HepG2 (cell line): ENCODE data around the gene MIB2. TPM values are rescaled to one million over a fixed set of nuclear protein-coding genes. Genes with fewer than 3 reads are reported as not detected.

ENCODE experiments used
- ZBTB38 ChIP-seq: sonication (generic); formaldehyde crosslinking; IDR thresholded peaks from 2 replicates; pipeline ENCODE4 v1.5.1; 2020; ENCODE audit warnings: mild to moderate bottlenecking, missing genetic modification reagents
- ZBTB42 ChIP-seq: sonication (generic); formaldehyde crosslinking; IDR thresholded peaks from 2 replicates; pipeline ENCODE4 v1.5.0; 2020; ENCODE audit warnings: mild to moderate bottlenecking, missing genetic modification reagents
- ZMYM4 ChIP-seq: sonication (generic); formaldehyde crosslinking; IDR thresholded peaks from 2 replicates; pipeline ENCODE4 v1.8.1; 2023; ENCODE audit warnings: mild to moderate bottlenecking, missing genetic modification reagents
- ZNF543 ChIP-seq: sonication (generic); formaldehyde crosslinking; IDR thresholded peaks from 2 replicates; pipeline ENCODE4 v1.4.0; 2020; ENCODE audit warnings: mild to moderate bottlenecking, missing genetic modification reagents
- ZNF572 ChIP-seq: sonication (generic); formaldehyde crosslinking; IDR thresholded peaks from 2 replicates; pipeline ENCODE4 v1.5.1; 2020; ENCODE audit warnings: mild to moderate bottlenecking, missing genetic modification reagents
- ZNF652 ChIP-seq: IDR thresholded peaks from 2 replicates; pipeline ENCODE4 v1.6.1; 2016; ENCODE audit warnings: low read depth, borderline replicate concordance
- polyA plus RNA-seq, 8 experiments: library from polyadenylated mRNA; depleted of rRNA in 3 of 8; stranded (reverse) in 7 of 8; unstranded in 1 of 8; fragments of >200 nt; fragmentation: Illumina TruSeq in 4 of 8; extraction: Trizol in 4 of 8; gene quantifications; 2 replicates each; pipeline versions ENCODE4 v1.2.1 to v1.2.3, GENCODE V29; 2011 to 2016; ENCODE audit warnings: low read depth in 4 of 8, missing spikeins in 1 of 8, mixed read lengths in 1 of 8; ENCODE audit not compliant: insufficient read depth in 1 of 8
- total RNA-seq, 5 experiments: library from RNA; depleted of rRNA; stranded (reverse); fragments of >200 nt; fragmentation: Illumina TruSeq; extraction: Trizol; gene quantifications; 2 replicates each; pipeline ENCODE4 v1.2.3, GENCODE V29; 2016; ENCODE audit warnings: low read depth in 1 of 5
- TF ChIP-seq, protein P1 (sequence below): sonication (generic); formaldehyde crosslinking; conservative IDR thresholded peaks from 2 replicates; pipeline ENCODE4 v1.4.0; 2020; ENCODE audit warnings: missing genetic modification reagents
- TF ChIP-seq, protein P2 (sequence below): sonication (generic); formaldehyde crosslinking; IDR thresholded peaks from 2 replicates; pipeline ENCODE4 v1.5.1; 2020; ENCODE audit warnings: mild to moderate bottlenecking, missing genetic modification reagents, moderate library complexity
- TF ChIP-seq, protein P3 (sequence below): sonication (generic); formaldehyde crosslinking; IDR thresholded peaks from 2 replicates; pipeline ENCODE4 v1.4.0; 2020; ENCODE audit warnings: missing genetic modification reagents, borderline replicate concordance
- TF ChIP-seq, protein P4 (sequence below), 2 experiments: sonication (generic) in 1 of 2; formaldehyde crosslinking in 1 of 2; IDR thresholded peaks; 2 replicates each; pipeline versions ENCODE4 v1.6.1 to v1.9.0; 2014 to 2022; ENCODE audit warnings: antibody characterized with exemption in 1 of 2, borderline replicate concordance in 1 of 2, inconsistent platforms in 1 of 2, low read depth in 1 of 2, missing genetic modification reagents in 1 of 2

The MIB2 gene
- total and polyA plus RNA-seq, 2 of the 13 experiments (the other 11 are each of a cell fraction or from before 2014, with no cell fraction given): 19.9 to 30.4 TPM

DNA sequence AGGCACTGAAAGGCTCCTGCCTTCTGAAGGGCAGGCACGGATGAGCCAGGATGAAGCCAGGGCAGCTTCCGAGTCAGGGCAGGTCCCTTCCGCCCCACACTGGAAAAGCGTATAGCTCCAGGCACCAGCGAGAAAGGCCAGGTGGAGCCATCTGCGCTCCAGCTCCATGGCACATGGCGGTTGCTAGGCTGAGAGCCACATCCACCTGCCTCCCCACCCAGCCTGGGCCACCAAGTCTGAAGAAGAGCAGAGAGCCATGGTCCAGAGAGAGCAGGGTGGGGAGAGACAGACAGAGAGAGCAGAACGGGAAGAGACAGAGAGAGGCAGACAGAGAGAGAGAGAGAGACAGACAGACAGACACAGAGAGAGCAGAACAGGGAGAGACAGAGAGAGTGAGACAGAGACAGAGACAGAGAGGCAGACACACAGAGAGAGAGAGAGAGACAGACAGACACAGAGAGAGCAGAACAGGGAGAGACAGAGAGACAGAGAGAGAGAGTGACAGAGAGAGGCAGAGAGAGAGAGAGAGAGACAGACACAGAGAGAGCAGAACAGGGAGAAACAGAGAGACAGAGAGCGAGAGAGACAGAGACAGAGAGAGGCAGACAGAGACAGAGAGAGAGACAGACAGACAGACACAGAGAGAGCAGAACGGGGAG lies 20.6 kb upstream of the MIB2 start (continued):
- TF ChIP-seq, protein P1, sequence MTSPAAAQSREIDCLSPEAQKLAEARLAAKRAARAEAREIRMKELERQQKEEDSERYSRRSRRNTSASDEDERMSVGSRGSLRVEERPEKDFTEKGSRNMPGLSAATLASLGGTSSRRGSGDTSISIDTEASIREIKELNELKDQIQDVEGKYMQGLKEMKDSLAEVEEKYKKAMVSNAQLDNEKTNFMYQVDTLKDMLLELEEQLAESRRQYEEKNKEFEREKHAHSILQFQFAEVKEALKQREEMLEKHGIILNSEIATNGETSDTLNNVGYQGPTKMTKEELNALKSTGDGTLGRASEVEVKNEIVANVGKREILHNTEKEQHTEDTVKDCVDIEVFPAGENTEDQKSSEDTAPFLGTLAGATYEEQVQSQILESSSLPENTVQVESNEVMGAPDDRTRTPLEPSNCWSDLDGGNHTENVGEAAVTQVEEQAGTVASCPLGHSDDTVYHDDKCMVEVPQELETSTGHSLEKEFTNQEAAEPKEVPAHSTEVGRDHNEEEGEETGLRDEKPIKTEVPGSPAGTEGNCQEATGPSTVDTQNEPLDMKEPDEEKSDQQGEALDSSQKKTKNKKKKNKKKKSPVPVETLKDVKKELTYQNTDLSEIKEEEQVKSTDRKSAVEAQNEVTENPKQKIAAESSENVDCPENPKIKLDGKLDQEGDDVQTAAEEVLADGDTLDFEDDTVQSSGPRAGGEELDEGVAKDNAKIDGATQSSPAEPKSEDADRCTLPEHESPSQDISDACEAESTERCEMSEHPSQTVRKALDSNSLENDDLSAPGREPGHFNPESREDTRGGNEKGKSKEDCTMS (CRISPR knock-in tag): no peak
- TF ChIP-seq, protein P2, sequence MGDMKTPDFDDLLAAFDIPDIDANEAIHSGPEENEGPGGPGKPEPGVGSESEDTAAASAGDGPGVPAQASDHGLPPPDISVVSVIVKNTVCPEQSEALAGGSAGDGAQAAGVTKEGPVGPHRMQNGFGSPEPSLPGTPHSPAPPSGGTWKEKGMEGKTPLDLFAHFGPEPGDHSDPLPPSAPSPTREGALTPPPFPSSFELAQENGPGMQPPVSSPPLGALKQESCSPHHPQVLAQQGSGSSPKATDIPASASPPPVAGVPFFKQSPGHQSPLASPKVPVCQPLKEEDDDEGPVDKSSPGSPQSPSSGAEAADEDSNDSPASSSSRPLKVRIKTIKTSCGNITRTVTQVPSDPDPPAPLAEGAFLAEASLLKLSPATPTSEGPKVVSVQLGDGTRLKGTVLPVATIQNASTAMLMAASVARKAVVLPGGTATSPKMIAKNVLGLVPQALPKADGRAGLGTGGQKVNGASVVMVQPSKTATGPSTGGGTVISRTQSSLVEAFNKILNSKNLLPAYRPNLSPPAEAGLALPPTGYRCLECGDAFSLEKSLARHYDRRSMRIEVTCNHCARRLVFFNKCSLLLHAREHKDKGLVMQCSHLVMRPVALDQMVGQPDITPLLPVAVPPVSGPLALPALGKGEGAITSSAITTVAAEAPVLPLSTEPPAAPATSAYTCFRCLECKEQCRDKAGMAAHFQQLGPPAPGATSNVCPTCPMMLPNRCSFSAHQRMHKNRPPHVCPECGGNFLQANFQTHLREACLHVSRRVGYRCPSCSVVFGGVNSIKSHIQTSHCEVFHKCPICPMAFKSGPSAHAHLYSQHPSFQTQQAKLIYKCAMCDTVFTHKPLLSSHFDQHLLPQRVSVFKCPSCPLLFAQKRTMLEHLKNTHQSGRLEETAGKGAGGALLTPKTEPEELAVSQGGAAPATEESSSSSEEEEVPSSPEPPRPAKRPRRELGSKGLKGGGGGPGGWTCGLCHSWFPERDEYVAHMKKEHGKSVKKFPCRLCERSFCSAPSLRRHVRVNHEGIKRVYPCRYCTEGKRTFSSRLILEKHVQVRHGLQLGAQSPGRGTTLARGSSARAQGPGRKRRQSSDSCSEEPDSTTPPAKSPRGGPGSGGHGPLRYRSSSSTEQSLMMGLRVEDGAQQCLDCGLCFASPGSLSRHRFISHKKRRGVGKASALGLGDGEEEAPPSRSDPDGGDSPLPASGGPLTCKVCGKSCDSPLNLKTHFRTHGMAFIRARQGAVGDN (CRISPR knock-in tag): peak; percentile 42
- TF ChIP-seq ZMYM4 (CRISPR knock-in tag) (no peak), ZNF572 (no peak), ZNF543 (no peak), ZNF652 (CRISPR knock-in tag) (no peak), ZBTB38 (CRISPR knock-in tag) (0 out of 2 replicates have a peak, but pooled peaks have one; percentile 21), ZBTB42 (CRISPR knock-in tag) (no peak)
- TF ChIP-seq, protein P3, sequence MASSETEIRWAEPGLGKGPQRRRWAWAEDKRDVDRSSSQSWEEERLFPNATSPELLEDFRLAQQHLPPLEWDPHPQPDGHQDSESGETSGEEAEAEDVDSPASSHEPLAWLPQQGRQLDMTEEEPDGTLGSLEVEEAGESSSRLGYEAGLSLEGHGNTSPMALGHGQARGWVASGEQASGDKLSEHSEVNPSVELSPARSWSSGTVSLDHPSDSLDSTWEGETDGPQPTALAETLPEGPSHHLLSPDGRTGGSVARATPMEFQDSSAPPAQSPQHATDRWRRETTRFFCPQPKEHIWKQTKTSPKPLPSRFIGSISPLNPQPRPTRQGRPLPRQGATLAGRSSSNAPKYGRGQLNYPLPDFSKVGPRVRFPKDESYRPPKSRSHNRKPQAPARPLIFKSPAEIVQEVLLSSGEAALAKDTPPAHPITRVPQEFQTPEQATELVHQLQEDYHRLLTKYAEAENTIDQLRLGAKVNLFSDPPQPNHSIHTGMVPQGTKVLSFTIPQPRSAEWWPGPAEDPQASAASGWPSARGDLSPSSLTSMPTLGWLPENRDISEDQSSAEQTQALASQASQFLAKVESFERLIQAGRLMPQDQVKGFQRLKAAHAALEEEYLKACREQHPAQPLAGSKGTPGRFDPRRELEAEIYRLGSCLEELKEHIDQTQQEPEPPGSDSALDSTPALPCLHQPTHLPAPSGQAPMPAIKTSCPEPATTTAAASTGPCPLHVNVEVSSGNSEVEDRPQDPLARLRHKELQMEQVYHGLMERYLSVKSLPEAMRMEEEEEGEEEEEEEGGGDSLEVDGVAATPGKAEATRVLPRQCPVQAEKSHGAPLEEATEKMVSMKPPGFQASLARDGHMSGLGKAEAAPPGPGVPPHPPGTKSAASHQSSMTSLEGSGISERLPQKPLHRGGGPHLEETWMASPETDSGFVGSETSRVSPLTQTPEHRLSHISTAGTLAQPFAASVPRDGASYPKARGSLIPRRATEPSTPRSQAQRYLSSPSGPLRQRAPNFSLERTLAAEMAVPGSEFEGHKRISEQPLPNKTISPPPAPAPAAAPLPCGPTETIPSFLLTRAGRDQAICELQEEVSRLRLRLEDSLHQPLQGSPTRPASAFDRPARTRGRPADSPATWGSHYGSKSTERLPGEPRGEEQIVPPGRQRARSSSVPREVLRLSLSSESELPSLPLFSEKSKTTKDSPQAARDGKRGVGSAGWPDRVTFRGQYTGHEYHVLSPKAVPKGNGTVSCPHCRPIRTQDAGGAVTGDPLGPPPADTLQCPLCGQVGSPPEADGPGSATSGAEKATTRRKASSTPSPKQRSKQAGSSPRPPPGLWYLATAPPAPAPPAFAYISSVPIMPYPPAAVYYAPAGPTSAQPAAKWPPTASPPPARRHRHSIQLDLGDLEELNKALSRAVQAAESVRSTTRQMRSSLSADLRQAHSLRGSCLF (CRISPR knock-in tag): no peak
- TF ChIP-seq, protein P4, sequence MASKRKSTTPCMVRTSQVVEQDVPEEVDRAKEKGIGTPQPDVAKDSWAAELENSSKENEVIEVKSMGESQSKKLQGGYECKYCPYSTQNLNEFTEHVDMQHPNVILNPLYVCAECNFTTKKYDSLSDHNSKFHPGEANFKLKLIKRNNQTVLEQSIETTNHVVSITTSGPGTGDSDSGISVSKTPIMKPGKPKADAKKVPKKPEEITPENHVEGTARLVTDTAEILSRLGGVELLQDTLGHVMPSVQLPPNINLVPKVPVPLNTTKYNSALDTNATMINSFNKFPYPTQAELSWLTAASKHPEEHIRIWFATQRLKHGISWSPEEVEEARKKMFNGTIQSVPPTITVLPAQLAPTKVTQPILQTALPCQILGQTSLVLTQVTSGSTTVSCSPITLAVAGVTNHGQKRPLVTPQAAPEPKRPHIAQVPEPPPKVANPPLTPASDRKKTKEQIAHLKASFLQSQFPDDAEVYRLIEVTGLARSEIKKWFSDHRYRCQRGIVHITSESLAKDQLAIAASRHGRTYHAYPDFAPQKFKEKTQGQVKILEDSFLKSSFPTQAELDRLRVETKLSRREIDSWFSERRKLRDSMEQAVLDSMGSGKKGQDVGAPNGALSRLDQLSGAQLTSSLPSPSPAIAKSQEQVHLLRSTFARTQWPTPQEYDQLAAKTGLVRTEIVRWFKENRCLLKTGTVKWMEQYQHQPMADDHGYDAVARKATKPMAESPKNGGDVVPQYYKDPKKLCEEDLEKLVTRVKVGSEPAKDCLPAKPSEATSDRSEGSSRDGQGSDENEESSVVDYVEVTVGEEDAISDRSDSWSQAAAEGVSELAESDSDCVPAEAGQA (IDR thresholded peaks at IDR 0.05; ENCODE audit: low read depth): no peak
- TF ChIP-seq, protein P4 (CRISPR knock-in tag; IDR thresholded peaks at IDR 0.05; ENCODE audit: borderline replicate concordance): no peak
